Ishikawa (cell line): ENCODE measurements around the gene ZBTB16.

Source experiments
- CEBPB ChIP-seq: IDR thresholded peaks from 2 replicates; pipeline ENCODE4 v1.6.1; 2012
- CREB1 ChIP-seq: IDR thresholded peaks from 2 replicates; pipeline ENCODE4 v1.6.1; 2012; ENCODE audit warnings: low read depth
- EGR1 ChIP-seq: IDR thresholded peaks from 2 replicates; pipeline ENCODE4 v1.6.1; 2012
- EP300 ChIP-seq: IDR thresholded peaks from 2 replicates; pipeline ENCODE4 v1.6.1; 2012; ENCODE audit warnings: borderline replicate concordance
- FOXM1 ChIP-seq: IDR thresholded peaks from 2 replicates; pipeline ENCODE4 v1.6.1; 2012; ENCODE audit warnings: low read depth, borderline replicate concordance
- MAX ChIP-seq: IDR thresholded peaks from 2 replicates; pipeline ENCODE4 v1.6.1; 2012
- NFIC ChIP-seq: IDR thresholded peaks from 2 replicates; pipeline ENCODE4 v1.6.1; 2012
- RAD21 ChIP-seq: IDR thresholded peaks from 2 replicates; pipeline ENCODE4 v1.6.1; 2012; ENCODE audit warnings: low read depth
- REST ChIP-seq: IDR thresholded peaks from 2 replicates; pipeline ENCODE4 v1.6.1; 2012; ENCODE audit warnings: low read depth, mild to moderate bottlenecking
- TAF1 ChIP-seq: IDR thresholded peaks from 2 replicates; pipeline ENCODE4 v1.6.1; 2012; ENCODE audit warnings: low read depth, mild to moderate bottlenecking
- TCF12 ChIP-seq: IDR thresholded peaks from 2 replicates; pipeline ENCODE4 v1.6.1; 2012; ENCODE audit warnings: low read depth
- TEAD4 ChIP-seq: IDR thresholded peaks from 2 replicates; pipeline ENCODE4 v1.6.1; 2012
- USF1 ChIP-seq: IDR thresholded peaks from 2 replicates; pipeline ENCODE4 v1.6.1; 2012
- YY1 ChIP-seq: IDR thresholded peaks from 2 replicates; pipeline ENCODE4 v1.6.1; 2012; ENCODE audit warnings: low read depth
- ZBTB7A ChIP-seq: IDR thresholded peaks from 2 replicates; pipeline ENCODE4 v1.6.1; 2012; ENCODE audit warnings: low read depth

The ZBTB16 gene

GRCh38 chr11:114162719-114163123 is 103.2 kb downstream of the ZBTB16 start:
- TF ChIP-seq YY1 (no peak), NFIC (peak; percentile 84), TEAD4 (0 out of 2 replicates have a peak, but pooled peaks have one; percentile 40)

- no peak for TF ChIP-seq RAD21
- no peak for TF ChIP-seq CREB1
- TF ChIP-seq ZBTB7A = no peak
- no peak for TF ChIP-seq REST
Observed at GRCh38 chr11:114163229-114163631, 103.7 kb downstream of the ZBTB16 start.

GRCh38 chr11:114163830-114164401 is 104.4 kb downstream of the ZBTB16 start:
- TF ChIP-seq RAD21 (no peak), TCF12 (no peak), MAX (no peak), TEAD4 (no peak), EGR1 (no peak), YY1 (no peak)

- TF ChIP-seq FOXM1 (no peak), TCF12 (no peak), CREB1 (no peak), TEAD4 (no peak), CEBPB (no peak), YY1 (no peak), REST (no peak), ZBTB7A (no peak), EP300 (no peak), TAF1 (no peak)
Observed at GRCh38 chr11:114164546-114164945, 105.0 kb downstream of the ZBTB16 start.

GRCh38 chr11:114165326-114166230 is 106.1 kb downstream of the ZBTB16 start:
- TF ChIP-seq FOXM1 = no peak
- no peak for TF ChIP-seq RAD21
- no peak for TF ChIP-seq NFIC
- TF ChIP-seq USF1 = no peak
- no peak for TF ChIP-seq MAX
- TF ChIP-seq REST = no peak
- no peak for TF ChIP-seq TEAD4
- TF ChIP-seq EGR1 = no peak
- no peak for TF ChIP-seq TCF12
- TF ChIP-seq YY1 = no peak
- no peak for TF ChIP-seq EP300
- TF ChIP-seq CEBPB = no peak
